GM19023 (cell line): ENCODE measurements around the gene THPO.

Experiments
- ATAC-seq: cut with Tn5 transposase; IDR thresholded peaks from one replicate; pipeline ENCODE4 v1.9.1; 2021; ENCODE audit warnings: mild to moderate bottlenecking, moderate library complexity; ENCODE audit not compliant: unreplicated experiment

THPO gene

GRCh38 chr3:184377882-184378445, at the start of gene THPO:
TSS of gene THPO (minus strand) at chr3:184378207. CDS start at chr3:184376259, 1,948 bp downstream.
- no peak for ATAC-seq

GRCh38 chr3:184426691-184427141, 48.7 kb upstream of the THPO start:
- ATAC-seq, result no peak

GRCh38 chr3:184423561-184423960, 45.6 kb upstream of the THPO start:
- no peak for ATAC-seq

GRCh38 chr3:184419171-184419570, 41.2 kb upstream of the THPO start:
- no peak for ATAC-seq

- ATAC-seq, result peak; percentile 91
Observed at GRCh38 chr3:184417619-184418327, 39.8 kb upstream of the THPO start.

DNA sequence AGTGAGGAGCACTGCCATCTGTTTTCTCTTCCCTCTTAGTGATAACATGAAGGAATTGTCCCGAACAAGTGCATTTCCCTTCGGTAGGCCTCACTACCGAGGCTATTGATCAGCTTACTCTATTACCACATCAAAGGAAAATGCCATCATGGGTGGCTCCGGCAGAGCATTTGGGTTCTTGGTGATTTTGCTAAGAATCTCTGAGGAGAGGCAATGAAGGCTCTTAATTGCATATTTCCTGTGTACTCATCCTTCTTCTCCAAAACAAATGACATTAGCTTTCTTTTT, 37.1 kb upstream of the THPO start:
- ATAC-seq, result no peak

- ATAC-seq, result no peak
Observed at GRCh38 chr3:184414418-184415202, 36.6 kb upstream of the THPO start.

DNA sequence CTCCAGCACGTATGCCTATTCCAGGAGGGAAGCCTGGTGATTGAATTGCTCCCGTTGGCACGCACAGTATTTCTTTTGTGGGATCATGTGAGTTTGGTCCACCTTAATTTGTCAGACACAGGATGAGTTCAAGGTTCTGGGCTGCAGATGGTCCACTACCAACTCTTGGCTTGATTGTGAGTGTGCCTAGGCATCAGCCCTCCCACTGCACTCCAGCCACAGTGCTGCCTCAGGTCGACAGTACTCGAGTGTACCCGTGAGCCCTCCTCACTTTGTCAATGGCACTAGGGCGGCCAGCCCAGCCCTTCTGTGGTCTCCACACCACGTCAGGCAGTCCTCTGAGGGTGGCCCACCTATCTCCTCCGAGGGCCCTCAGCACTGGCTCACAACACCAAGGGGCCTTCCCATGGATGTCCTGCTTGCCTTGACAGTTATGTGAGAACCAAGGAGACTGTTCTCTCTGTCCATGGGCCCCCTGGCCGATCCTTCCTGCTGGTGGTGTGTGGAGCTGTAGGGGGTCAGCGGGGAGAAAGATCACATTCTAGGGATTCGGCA, 32.0 kb upstream of the THPO start:
- no peak for ATAC-seq

DNA sequence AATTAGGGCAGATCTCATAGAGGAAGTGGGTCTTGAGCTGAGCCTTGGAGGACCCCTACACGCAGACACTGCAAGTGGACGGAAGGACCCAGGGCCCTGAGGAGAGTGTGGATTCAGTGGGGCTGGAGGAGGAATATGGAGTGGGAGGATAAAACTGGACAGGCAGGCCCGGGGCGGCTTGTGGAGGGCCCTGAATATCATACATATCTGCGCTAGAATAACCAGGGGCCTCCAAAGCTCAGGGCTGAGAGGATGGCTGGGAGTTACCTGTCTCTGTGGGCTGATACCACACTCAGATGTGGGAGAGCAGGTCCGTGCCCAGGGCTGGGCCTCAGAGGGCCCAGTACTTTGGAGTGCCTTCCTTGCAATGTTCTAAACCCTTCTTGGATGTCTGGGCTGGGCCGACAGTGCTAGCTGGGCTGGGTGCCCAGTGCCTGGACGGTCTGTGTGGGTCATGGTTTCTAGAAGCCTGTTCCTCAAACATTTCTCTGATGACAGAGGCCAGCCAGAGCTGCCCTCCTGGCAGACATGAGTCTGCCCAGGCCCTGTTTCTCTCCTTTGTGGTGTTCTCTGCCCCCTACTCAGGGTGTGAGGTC, 31.4 kb upstream of the THPO start:
- no peak for ATAC-seq

DNA sequence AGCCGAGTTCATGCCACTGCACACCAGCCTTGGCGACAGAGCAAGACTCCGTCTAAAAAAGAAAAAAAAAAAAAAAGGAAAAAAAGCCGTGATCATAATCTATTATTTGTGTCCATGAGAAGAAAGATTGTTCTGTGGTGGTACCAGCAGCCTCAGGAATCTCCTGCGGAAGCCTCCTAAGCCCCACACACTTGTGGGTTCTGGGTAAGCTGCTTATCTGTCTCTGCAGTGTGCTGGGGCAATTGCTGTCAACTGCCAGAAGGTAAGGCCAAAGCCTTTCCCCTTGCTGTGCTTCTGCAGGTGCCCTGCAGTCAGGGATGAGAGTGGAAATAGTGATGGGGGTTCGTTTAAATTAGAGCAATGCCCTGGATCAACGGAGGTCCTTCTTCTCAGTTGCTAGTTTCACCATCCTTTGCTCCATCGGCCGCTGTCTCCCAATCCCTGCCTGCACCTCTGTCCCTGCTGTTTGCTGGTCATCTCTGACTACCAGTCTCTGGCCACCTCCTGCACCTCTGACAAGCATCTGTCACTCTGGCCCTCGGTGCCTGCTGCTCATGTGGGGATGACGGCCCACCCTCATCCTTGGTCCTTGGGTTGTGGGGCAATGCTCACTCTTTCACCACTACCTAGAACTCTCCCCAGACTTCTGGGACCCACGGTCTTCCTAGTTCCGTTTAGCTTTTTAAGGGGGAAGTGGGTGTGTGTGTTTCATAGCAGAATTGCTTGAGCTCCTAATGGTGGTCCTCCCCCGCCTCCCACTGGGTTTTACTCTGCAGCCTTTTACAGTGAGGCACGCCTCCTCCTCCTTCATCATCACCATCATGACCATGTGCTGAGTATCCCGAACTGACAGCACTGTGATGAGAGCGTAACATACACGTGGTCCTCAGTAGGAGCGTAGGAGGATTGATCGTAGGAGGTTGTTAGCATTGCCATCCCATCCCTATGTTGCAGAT, 27.3 kb upstream of the THPO start:
- no peak for ATAC-seq

DNA sequence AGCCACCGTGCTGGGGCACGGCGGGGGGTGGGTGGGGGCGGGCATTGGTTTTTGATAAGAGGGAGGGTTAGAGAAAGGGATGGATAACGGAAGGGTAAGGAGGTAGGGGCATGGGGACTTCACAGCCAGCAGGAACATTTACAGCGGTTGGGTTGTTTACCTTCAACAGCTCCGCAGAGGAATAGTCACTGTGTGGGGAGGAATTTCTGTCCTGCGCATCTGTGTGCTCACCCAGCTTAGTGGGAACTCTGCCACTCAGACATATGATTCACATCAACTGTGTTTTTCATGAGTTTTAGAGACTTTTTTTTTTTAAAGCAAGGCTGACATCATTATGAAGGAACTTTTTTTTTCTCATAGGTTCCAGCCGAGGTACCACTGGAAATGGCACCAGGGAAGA, 21.4 kb upstream of the THPO start:
- no peak for ATAC-seq

- ATAC-seq, result no peak
Observed at GRCh38 chr3:184395320-184395660, 17.3 kb upstream of the THPO start.

- no peak for ATAC-seq
Observed at GRCh38 chr3:184391266-184391665, 13.3 kb upstream of the THPO start.

DNA sequence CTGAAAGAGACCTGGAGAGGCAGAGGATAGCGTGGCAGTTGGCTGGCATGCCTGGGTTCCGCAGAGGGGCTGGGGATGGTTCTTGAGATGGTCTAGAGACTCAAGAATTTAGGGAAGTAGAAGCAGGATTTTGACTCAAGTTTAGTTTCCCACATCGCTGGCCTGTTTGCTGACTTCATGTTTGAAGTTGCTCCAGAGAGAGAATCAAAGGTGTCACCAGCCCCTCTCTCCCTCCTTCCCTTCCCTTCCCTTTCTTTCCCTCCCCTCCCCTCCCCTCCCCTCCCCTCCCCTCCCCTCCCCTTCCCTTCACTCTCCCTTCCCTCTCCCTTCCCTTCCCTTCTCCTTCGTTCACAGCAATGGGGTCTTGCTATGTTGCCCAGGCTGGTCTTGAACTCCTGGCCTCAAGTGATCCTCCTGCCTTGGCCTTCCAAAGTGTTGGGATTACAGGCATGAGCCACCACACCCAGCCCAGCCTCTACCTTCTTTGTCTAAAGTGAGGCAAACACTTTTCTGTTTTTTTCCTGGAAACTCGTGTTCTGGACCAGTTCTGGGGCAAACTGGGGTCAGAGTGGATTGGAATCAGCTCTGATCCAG, 12.0 kb upstream of the THPO start:
- ATAC-seq, result no peak

GRCh38 chr3:184389384-184389783, 11.4 kb upstream of the THPO start:
- ATAC-seq, result no peak

DNA sequence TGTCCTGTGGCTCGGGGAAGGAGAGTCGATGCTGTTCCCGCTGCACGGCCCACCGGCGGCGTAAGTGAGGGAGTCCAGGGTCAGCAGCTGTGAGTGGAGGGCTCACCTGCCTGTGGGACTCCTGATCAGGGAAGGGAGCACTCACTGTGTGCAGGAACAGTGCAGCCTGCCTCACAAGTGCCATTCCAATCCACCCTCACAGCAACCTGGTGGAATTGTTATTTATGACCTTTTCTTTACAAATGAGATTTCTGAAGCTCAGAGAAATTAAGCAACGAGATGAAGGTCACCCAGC, 10.9 kb upstream of the THPO start:
- no peak for ATAC-seq

GRCh38 chr3:184388164-184388935, 10.3 kb upstream of the THPO start:
- no peak for ATAC-seq

DNA sequence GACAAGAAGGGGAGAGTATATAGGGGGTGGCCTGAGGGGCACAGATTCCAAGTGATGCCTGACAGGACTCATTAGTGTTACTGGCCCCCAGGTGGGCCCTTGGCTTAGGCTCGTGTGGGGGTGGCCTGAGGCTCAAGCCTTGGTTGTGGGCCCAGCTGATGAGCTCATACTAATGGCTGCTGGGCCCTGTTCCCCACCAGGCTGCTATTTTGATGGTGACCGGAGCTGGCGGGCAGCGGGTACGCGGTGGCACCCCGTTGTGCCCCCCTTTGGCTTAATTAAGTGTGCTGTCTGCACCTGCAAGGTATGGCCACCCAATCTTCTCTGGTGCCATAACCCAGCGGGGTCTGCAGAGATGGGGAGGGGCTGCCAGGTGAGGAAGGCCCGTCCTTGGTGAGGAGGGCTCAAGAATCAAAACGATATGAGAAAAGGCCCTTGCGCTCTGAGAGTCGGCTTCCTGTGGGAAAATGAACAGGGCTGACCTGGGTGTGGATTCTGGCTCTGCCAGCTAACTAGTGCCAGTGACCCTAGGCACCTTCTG, 9.2 kb upstream of the THPO start:
- ATAC-seq, result no peak

DNA sequence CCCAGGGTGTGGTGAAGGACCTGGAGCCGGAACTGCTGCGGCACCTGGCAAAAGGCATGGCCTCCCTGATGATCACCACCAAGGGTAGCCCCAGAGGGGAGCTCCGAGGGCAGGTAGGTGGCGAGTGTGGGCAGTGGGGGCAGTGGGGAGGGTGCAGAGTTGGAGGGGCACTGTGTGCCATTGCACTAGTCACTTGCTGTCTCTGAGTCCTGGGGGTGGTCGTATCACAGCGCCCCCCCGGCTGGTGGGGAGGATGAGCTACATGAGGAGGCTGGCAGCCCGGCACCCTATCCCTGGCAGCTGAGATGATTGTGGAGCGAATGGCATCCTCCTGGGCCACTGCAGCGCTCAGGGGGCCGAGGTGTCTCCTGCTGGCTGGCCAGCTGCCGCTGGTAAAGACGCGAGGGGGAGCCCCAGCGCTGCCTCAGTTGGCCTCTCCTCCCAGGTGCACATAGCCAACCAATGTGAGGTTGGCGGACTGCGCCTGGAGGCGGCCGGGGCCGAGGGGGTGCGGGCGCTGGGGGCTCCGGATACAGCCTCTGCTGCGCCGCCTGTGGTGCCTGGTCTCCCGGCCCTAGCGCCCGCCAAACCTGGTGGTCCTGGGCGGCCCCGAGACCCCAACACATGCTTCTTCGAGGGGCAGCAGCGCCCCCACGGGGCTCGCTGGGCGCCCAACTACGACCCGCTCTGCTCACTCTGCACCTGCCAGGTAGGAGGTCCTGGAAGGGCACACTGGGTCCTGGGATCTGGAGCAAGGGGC, 8.2 kb upstream of the THPO start:
- ATAC-seq, result no peak
